Endothelial cell of umbilical vein (primary cell): ENCODE measurements around the gene RAD18. TPM values are rescaled to one million over a fixed set of nuclear protein-coding genes. Genes with fewer than 3 reads are reported as not detected.

Experiments used
- BruUV-seq: library from RNA; stranded (reverse); fragments of 400-500 nt; replicated peaks from 2 replicates; lab custom pipeline; 2021; lab: Mats Ljungman, UMichigan
- CTCF ChIA-PET: fragments of 300-600, 350-600 bp; sonication (Branson Sonifier 250); formaldehyde crosslinking; loops from one replicate; lab custom pipeline; 2021; ENCODE audit warnings: antibody characterized with exemption, inconsistent platforms; lab: Charles Lee
- POLR2A ChIA-PET: fragments of 300-600, 350-600 bp; sonication (Branson Sonifier 250); formaldehyde crosslinking; loops from one replicate; lab custom pipeline; 2021; ENCODE audit warnings: antibody characterized with exemption, inconsistent platforms; lab: Charles Lee
- DNase-seq: peaks from one replicate; pipeline ENCODE4 v3.0.0-alpha.2; 2011; ENCODE audit warnings: low read depth, low spot score
- FAIRE-seq: peaks from 2 replicates; lab custom pipeline; 2011; peaks lifted over from hg19 to GRCh38; lab: Jason Lieb, UNC
- H2AFZ ChIP-seq: 2 replicates; pipeline ENCODE4 v1.6.0; 2012; ENCODE audit warnings: low read depth, low read length, control low read depth, inconsistent platforms
- H3K27ac ChIP-seq: 2 replicates; pipeline ENCODE4 v1.5.1; 2011; ENCODE audit warnings: low read depth, mild to moderate bottlenecking, control low read depth, low read length, moderate library complexity; ENCODE audit not compliant: insufficient read depth
- H3K27me3 ChIP-seq, 2 experiments: 2 replicates each; pipeline versions ENCODE4 v1.6.0 to v1.6.1; 2011; ENCODE audit warnings: low read length in 2 of 2, mixed read lengths in 1 of 2; ENCODE audit not compliant: control insufficient read depth in 2 of 2, insufficient read depth in 2 of 2
- H3K36me3 ChIP-seq, 2 experiments: 2 replicates in 1 of 2; 3 replicates in 1 of 2; pipeline ENCODE4 v1.5.1; 2011; ENCODE audit warnings: low read length in 2 of 2, mild to moderate bottlenecking in 1 of 2, moderate library complexity in 1 of 2; ENCODE audit not compliant: control insufficient read depth in 2 of 2, insufficient read depth in 2 of 2; ENCODE audit errors: extremely low read depth in 1 of 2
- H3K4me1 ChIP-seq: 3 replicates; pipeline ENCODE4 v1.5.1; 2011; ENCODE audit warnings: mild to moderate bottlenecking, low read length; ENCODE audit not compliant: control insufficient read depth, insufficient read depth; ENCODE audit errors: extremely low read depth
- H3K4me2 ChIP-seq: 2 replicates; pipeline ENCODE4 v1.6.1; 2011; ENCODE audit warnings: low read length, control low read depth, mixed read lengths; ENCODE audit not compliant: insufficient read depth
- H3K4me3 ChIP-seq, 3 experiments: fragments of 200-600 bp in 1 of 3; sonication (generic), shearing (Covaris generic) in 1 of 3; replicated peaks in 1 of 3; 2 replicates each; pipeline ENCODE4 v1.5.1; 2011 to 2016; ENCODE audit warnings: control low read depth in 3 of 3, low read length in 3 of 3, mild to moderate bottlenecking in 2 of 3, inconsistent platforms in 1 of 3, low read depth in 1 of 3, moderate library complexity in 1 of 3; ENCODE audit not compliant: insufficient read depth in 1 of 3
- H3K79me2 ChIP-seq: 2 replicates; pipeline ENCODE4 v1.6.0; 2012; ENCODE audit warnings: low read length, inconsistent platforms; ENCODE audit not compliant: control insufficient read depth, insufficient read depth
- H3K9ac ChIP-seq: replicated peaks from 2 replicates; pipeline ENCODE3; 2011; ENCODE audit warnings: low read length, control low read depth; ENCODE audit not compliant: insufficient read depth; ENCODE audit errors: extremely low read depth
- H3K9me1 ChIP-seq: replicated peaks from 3 replicates; pipeline ENCODE4 v1.6.0; 2011; ENCODE audit warnings: mild to moderate bottlenecking, low read length; ENCODE audit not compliant: control insufficient read depth, insufficient read depth; ENCODE audit errors: extremely low read depth
- H3K9me3 ChIP-seq: replicated peaks from 2 replicates; pipeline ENCODE4 v1.5.1; 2012; ENCODE audit warnings: low read length, inconsistent platforms; ENCODE audit not compliant: control insufficient read depth, insufficient read depth
- H4K20me1 ChIP-seq: replicated peaks from 2 replicates; pipeline ENCODE3; 2011; ENCODE audit warnings: mild to moderate bottlenecking, low read length; ENCODE audit not compliant: control insufficient read depth, insufficient read depth; ENCODE audit errors: extremely low read depth
- CTCF ChIP-seq, 2 donors: IDR thresholded peaks; 1 replicate in 1 of 2; 2 replicates in 1 of 2; pipeline ENCODE4 v1.5.1; 2011; ENCODE audit warnings: low read length in 2 of 2, mild to moderate bottlenecking in 2 of 2, moderate library complexity in 2 of 2, control low read depth in 1 of 2, inconsistent platforms in 1 of 2, low read depth in 1 of 2; ENCODE audit not compliant: insufficient read depth in 1 of 2; ENCODE audit errors: extremely low read depth in 1 of 2
- EZH2 ChIP-seq: IDR thresholded peaks from 2 replicates; pipeline ENCODE4 v1.6.1; 2012; ENCODE audit warnings: borderline replicate concordance, low read depth, mild to moderate bottlenecking, moderate library complexity, low read length, inconsistent platforms; ENCODE audit not compliant: severe bottlenecking
- FOS ChIP-seq: IDR thresholded peaks from 2 replicates; pipeline ENCODE4 v1.6.1; 2011; ENCODE audit warnings: mild to moderate bottlenecking, low read length, moderate library complexity, borderline replicate concordance; ENCODE audit not compliant: insufficient read depth
- GATA2 ChIP-seq: IDR thresholded peaks from 2 replicates; pipeline ENCODE4 v1.7.0; 2011; ENCODE audit warnings: low read depth, mild to moderate bottlenecking, moderate library complexity, mixed read lengths, low read length; ENCODE audit not compliant: insufficient read length, insufficient read depth
- JUN ChIP-seq: IDR thresholded peaks from 2 replicates; pipeline ENCODE4 v1.6.1; 2011; ENCODE audit warnings: borderline replicate concordance, low read depth; ENCODE audit not compliant: insufficient read length, insufficient read depth
- MAX ChIP-seq: IDR thresholded peaks from 2 replicates; pipeline ENCODE4 v1.6.1; 2011; ENCODE audit not compliant: insufficient read depth, insufficient read length
- MYC ChIP-seq: IDR thresholded peaks from one replicate; pipeline ENCODE4 v1.6.1; 2011; ENCODE audit warnings: mild to moderate bottlenecking, low read depth, low read length
- POLR2A ChIP-seq: IDR thresholded peaks from 2 replicates; pipeline ENCODE4 v1.6.1; 2012; ENCODE audit warnings: low read depth, mild to moderate bottlenecking, control low read depth, low read length
- POLR2AphosphoS5 ChIP-seq: IDR thresholded peaks from 2 replicates; pipeline ENCODE4 v1.6.1; 2012; ENCODE audit warnings: low read depth, mild to moderate bottlenecking, control low read depth, low read length, moderate library complexity; ENCODE audit not compliant: insufficient read depth
- dilution Hi-C: fragments of 300-500 bp; cut with MboI; formaldehyde crosslinking; loops from one replicate; pipeline ENCODE4 v1.15.0; 2019; ENCODE audit warnings: low sequenced_read_pairs; ENCODE audit not compliant: extremely low pct_ligation_motif_present
- intact Hi-C: fragments of 100-400 bp; cut with micrococcal nuclease; formaldehyde crosslinking; loops from one replicate; pipeline ENCODE4 v1.10.0; 2022
- polyA plus RNA-seq, 4 experiments: library from polyadenylated mRNA; depleted of rRNA in 3 of 4; stranded (reverse) in 3 of 4; unstranded in 1 of 4; fragments of >200 nt; gene quantifications; 2 replicates each; pipeline versions ENCODE4 v1.2.1 to v1.2.3, GENCODE V29; 2011 to 2012; ENCODE audit warnings: missing spikeins in 1 of 4
- total RNA-seq: library from RNA; stranded (reverse); gene quantifications from 2 replicates; pipeline ENCODE4 v1.2.3, GENCODE V29; 2021

RAD18 gene
- total and polyA plus RNA-seq, 2 donors (not counting 3 experiments of a cell fraction or from before 2014, with no cell fraction given), result 7.9 to 23.8 TPM

- no TSS peak for BruUV-seq
- FAIRE-seq, result no peak
- Histone ChIP-seq H3K4me1 (peaks cover 11% of the 10 kb centered on the region), H3K4me3 (no peak overlapping the region), H3K4me2 (no peak overlapping the region), H3K79me2 (peaks cover 2% of the 10 kb centered on the region), H3K27ac (no peak overlapping the region), H3K27me3 (no peaks in the 10 kb centered on the region), H3K36me3 (peaks cover 0 to 2% of the 10 kb centered on the region in 2 experiments), H3K9me1 (no peaks in the 10 kb centered on the region), H3K9ac (no peak overlapping the region), H2AFZ (no peak overlapping the region), H4K20me1 (no peaks in the 10 kb centered on the region), H3K9me3 (no peaks in the 10 kb centered on the region)
- intact Hi-C loops (no loop called here), dilution Hi-C loops (no loop called here)
- TF ChIP-seq POLR2AphosphoS5, result no peak
- no peak for DNase-seq
- CTCF ChIA-PET, result no interaction called here
- POLR2A ChIA-PET, result no interaction called here
These were observed 30.8 kb downstream of the RAD18 start for GRCh38 chr3:8932507-8932906.

- intact Hi-C loops, result no loop called here
- Histone ChIP-seq H3K27ac (no peak overlapping the region), H2AFZ (no peak overlapping the region), H3K79me2 (peaks cover 2% of the 10 kb centered on the region), H3K27me3 (no peaks in the 10 kb centered on the region), H4K20me1 (no peaks in the 10 kb centered on the region), H3K9me3 (no peaks in the 10 kb centered on the region), H3K36me3 (peaks cover 0 to 2% of the 10 kb centered on the region in 2 experiments), H3K4me3 (no peak overlapping the region), H3K9me1 (no peaks in the 10 kb centered on the region), H3K4me1 (no peaks in the 10 kb centered on the region), H3K4me2 (no peak overlapping the region), H3K9ac (no peak overlapping the region)
- BruUV-seq, result no TSS peak
- TF ChIP-seq POLR2A (no peak), GATA2 (no peak), POLR2AphosphoS5 (no peak), FOS (no peak), EZH2 (no peak), MAX (no peak), MYC (no peak), JUN (no peak), CTCF (IDR thresholded peaks at IDR 0.05; ENCODE audit: extremely low read depth in 1 of 2, insufficient read depth in 1 of 2, low read depth in 1 of 2, low read length in 2 of 2) (no peak)
- dilution Hi-C loops, result no loop called here
- FAIRE-seq (no peak), DNase-seq (no peak)
- ChIA-PET POLR2A (no interaction called here), CTCF (no interaction called here)
These were observed 31.9 kb downstream of the RAD18 start for GRCh38 chr3:8931342-8931741.
